Uterus (tissue), 4 donors: ENCODE data around the gene CNDP2. TPM values are rescaled to one million over a fixed set of nuclear protein-coding genes. Genes with fewer than 3 reads are reported as not detected.

Experiments
- DNase-seq, 2 donors: peaks; one replicate each; pipeline ENCODE4 v3.0.0-alpha.2; 2019 to 2020
- H3K27ac ChIP-seq, 2 donors: fragments of 200-600 bp; sonication (generic); 1 replicate in 1 of 2; 2 replicates in 1 of 2; pipeline ENCODE4 v1.5.1; 2016 to 2018
- H3K27me3 ChIP-seq, 2 donors: fragments of 200-600 bp; sonication (generic); one replicate each; pipeline ENCODE4 v1.5.1; 2018 to 2019; ENCODE audit warnings: control low read depth in 1 of 2
- H3K36me3 ChIP-seq, 2 donors: fragments of 200-600 bp; sonication (generic); one replicate each; pipeline ENCODE4 v1.5.1; 2019; ENCODE audit warnings: control low read depth in 1 of 2
- H3K4me1 ChIP-seq, 2 donors: fragments of 200-600 bp; sonication (generic); one replicate each; pipeline ENCODE4 v1.5.1; 2018 to 2019; ENCODE audit warnings: control low read depth in 1 of 2
- H3K4me3 ChIP-seq, 2 donors: fragments of 200-600 bp; sonication (generic); 1 replicate in 1 of 2; 2 replicates in 1 of 2; pipeline ENCODE4 v1.5.1; 2018 to 2019; ENCODE audit warnings: mild to moderate bottlenecking in 1 of 2
- H3K9me3 ChIP-seq, 2 donors: fragments of 200-600 bp; sonication (generic); one replicate each; pipeline ENCODE4 v1.5.1; 2019; ENCODE audit warnings: control low read depth in 1 of 2
- POLR2A ChIP-seq, 2 donors: fragments of 450-650 bp; IDR thresholded peaks; one replicate each; pipeline ENCODE4 v1.6.1; 2016; ENCODE audit warnings: antibody characterized with exemption in 2 of 2, mild to moderate bottlenecking in 1 of 2, moderate library complexity in 1 of 2
- intact Hi-C: fragments of 100-400 bp; cut with DNase I; formaldehyde crosslinking; loops from one replicate; pipeline ENCODE4 v1.15.1; 2023; ENCODE audit warnings: low total_unique reads
- total RNA-seq, 4 donors: library from RNA; depleted of rRNA in 3 of 4; stranded (reverse); fragments of >200 nt in 3 of 4; gene quantifications; one replicate each; pipeline versions ENCODE4 v1.1.0 to v1.2.4, GENCODE V29; 2014 to 2023
- TF ChIP-seq, protein P1 (sequence below), 4 experiments: fragments of 200-600 bp in 2 of 4; fragments of 450-650 bp in 2 of 4; sonication (generic) in 2 of 4; IDR thresholded peaks; one replicate each; pipeline ENCODE4 v1.5.1; 2016 to 2019; ENCODE audit warnings: antibody characterized with exemption in 4 of 4, mild to moderate bottlenecking in 2 of 4, moderate library complexity in 1 of 4
- donor health status: DM: yes; HTN: yes; CAD: no.

CNDP2 gene
- total RNA-seq, 4 donors from 2014 or later: 56.2 to 149 (median 110) TPM

DNA sequence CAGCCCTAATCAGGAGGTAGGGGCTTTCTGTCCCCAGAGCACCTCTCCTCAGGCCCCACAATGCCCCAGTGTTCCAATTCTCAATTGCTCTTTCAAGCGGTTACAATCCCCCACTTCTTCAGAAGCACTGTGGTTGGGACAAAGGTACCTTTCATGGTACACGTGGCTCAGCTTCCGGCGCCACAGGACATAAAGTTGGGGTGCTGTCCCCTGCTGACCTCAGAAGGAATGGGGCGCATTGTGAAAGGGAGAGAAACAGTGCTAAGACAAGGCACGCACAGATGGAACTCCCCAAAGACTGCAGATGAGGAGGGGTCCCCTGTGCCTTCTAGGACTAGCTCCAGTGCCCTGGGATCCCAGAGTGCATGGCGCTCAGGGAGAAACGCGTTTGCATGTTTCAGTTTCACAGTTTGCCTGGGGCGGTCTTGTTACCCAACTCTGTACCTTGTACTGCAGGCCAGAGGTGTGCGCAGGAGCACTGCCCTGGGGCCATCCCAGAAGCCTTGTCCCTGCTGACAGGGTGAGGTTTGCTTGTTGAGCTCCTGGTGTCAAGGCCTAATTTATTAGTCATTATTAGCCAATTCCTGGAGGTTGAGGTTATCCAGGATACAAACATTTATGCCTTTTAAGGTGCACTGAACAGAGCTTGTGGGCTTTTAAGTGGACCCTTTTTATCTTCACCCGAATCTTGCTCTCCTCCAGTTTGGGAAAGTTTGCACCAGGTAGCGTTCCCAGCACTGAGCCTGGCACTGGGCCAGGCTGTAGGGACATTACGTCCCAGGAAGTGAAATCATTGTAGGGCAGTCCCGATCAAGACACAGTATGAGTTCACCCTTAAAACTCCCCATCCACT lies 45.8 kb downstream of the CNDP2 start:
- DNase-seq: no peak
- TF ChIP-seq POLR2A (IDR thresholded peaks at IDR 0.05): no peak
- TF ChIP-seq, protein P1, sequence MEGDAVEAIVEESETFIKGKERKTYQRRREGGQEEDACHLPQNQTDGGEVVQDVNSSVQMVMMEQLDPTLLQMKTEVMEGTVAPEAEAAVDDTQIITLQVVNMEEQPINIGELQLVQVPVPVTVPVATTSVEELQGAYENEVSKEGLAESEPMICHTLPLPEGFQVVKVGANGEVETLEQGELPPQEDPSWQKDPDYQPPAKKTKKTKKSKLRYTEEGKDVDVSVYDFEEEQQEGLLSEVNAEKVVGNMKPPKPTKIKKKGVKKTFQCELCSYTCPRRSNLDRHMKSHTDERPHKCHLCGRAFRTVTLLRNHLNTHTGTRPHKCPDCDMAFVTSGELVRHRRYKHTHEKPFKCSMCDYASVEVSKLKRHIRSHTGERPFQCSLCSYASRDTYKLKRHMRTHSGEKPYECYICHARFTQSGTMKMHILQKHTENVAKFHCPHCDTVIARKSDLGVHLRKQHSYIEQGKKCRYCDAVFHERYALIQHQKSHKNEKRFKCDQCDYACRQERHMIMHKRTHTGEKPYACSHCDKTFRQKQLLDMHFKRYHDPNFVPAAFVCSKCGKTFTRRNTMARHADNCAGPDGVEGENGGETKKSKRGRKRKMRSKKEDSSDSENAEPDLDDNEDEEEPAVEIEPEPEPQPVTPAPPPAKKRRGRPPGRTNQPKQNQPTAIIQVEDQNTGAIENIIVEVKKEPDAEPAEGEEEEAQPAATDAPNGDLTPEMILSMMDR (IDR thresholded peaks at IDR 0.05): no peak
- intact Hi-C loops: no loop called here

DNA sequence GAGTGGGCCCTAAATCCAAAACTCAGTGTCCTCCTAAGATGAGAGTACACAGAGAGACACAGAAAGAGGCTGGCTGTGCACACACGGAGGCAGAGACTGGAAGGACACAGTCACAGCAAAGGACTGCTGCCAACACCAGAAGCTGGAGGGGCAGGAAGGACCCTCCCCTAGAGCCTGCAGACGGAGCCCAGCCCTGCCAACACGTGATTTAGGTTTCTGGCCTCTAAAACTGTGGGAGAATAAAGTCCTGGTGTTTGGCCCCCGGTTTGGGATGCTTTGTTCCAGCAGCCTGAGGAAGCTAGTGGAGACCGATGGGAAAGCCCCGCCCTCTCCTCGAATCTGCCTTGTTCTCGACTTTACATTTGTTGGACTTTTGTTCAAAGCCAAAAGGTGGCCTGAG lies 48.7 kb downstream of the CNDP2 start:
- no peaks in the 10 kb centered on the region for H3K27me3 ChIP-seq
- no peak for TF ChIP-seq POLR2A (IDR thresholded peaks at IDR 0.05)
- H3K27ac ChIP-seq: no peak overlapping the region
- H3K9me3 ChIP-seq: peaks cover 0 to 6% of the 10 kb centered on the region in 2 donors
- H3K36me3 ChIP-seq: no peaks in the 10 kb centered on the region
- H3K4me3 ChIP-seq: no peak overlapping the region
- H3K4me1 ChIP-seq: no peaks in the 10 kb centered on the region
- intact Hi-C loops: no loop called here
- DNase-seq: no peak

More for the DNA sequence above, 45.8 kb downstream of the CNDP2 start:
- Histone ChIP-seq H3K4me3 (no peak overlapping the region), H3K36me3 (no peaks in the 10 kb centered on the region), H3K4me1 (no peaks in the 10 kb centered on the region), H3K27ac (no peak overlapping the region), H3K9me3 (no peaks in the 10 kb centered on the region), H3K27me3 (no peaks in the 10 kb centered on the region)

DNA sequence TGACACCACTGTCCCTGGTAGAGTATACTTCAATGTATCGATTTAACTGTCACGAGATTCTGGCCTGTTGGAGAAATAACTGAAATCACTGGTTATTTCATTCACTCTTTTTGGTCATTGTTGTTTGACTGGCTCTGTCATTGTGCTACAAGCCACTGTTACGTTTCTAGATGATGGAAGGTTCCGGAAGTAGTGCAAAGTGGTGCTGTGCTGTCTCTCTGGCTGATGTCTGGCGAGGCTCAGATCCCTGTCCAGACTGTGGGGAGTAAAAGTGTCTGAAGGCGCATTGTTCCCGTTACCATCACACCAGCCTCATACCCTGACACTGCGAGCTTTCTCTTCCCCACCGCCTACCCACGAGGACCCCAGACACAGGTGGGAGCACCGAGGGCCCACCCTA lies 49.8 kb downstream of the CNDP2 start:
- intact Hi-C loops: no loop called here
- H3K27ac ChIP-seq: peak overlapping the region; percentile 34 to 55

DNA sequence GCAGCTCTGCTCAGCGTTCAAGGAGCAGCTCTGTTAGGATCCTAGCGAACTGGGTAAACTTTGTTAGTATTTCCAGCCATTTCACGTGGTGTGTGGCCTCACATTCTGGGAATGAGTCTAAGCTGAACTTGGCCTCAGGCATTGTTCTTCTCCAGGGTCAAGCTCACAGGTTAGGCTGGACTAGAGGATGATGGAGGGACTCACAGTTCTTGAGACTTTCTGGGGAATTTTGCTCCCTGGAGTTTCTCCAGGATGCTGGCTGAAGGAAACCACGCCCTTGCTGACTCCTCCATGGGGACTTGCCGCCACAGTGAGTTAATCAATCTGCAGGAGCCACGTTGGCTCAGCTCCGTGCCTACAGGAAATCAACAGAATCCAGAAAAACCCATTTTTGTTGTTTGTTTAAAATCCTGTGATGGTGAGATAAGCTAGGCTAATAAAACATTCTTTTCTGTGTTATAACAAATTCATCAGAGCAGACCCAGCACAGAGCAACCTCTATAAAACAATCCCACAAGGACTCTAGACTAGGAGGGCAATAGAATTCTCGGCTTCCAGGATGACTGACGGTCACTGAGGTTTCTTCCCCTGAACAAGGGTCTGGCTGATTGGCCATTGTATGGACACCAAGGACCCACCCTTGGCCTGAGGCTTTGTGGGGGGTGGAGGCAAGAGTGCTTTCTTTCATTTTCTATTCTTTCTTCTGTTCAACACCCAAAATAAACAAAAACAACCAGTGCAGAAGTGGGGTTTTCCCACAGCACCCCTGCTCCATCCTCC lies 50.8 kb downstream of the CNDP2 start:
- H3K36me3 ChIP-seq: no peaks in the 10 kb centered on the region
- peak; percentile 22 to 47 for DNase-seq
- H3K27ac ChIP-seq: peak overlapping the region; percentile 34 to 55
- TF ChIP-seq, protein P1 (IDR thresholded peaks at IDR 0.05): no peak
- no peak for TF ChIP-seq POLR2A (IDR thresholded peaks at IDR 0.05)
- no peaks in the 10 kb centered on the region for H3K27me3 ChIP-seq
- H3K4me1 ChIP-seq: no peaks in the 10 kb centered on the region
- H3K4me3 ChIP-seq: no peak overlapping the region
- peaks cover 0 to 6% of the 10 kb centered on the region in 2 donors for H3K9me3 ChIP-seq
- intact Hi-C loops: no loop called here

More for the DNA sequence above, 49.8 kb downstream of the CNDP2 start:
- no peak for TF ChIP-seq POLR2A (IDR thresholded peaks at IDR 0.05)
- TF ChIP-seq, protein P1 (IDR thresholded peaks at IDR 0.05): no peak
- DNase-seq: no peak
- Histone ChIP-seq H3K4me3 (no peak overlapping the region), H3K27me3 (no peaks in the 10 kb centered on the region), H3K9me3 (peaks cover 0 to 6% of the 10 kb centered on the region in 2 donors), H3K36me3 (no peaks in the 10 kb centered on the region), H3K4me1 (no peaks in the 10 kb centered on the region)

DNA sequence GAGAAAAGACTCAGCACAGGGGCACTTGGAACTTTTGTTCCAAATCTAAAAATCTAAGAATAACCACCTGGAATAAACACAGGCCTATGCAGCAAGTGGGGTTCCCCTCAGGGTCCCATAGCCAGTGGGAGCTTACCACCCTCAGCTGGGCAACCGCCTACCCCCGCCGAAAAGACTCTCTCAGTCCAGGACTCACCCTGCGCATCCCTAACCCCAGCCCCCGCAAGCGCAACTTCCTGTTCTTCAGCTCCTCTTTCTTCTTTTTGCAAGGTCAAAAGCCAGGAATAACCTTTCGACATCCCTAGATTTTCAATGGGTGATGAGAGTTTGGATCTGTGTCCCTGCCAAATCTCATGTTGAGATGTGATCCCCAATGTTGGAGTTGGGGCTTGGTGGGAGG lies 51.7 kb downstream of the CNDP2 start:
- H3K36me3 ChIP-seq: no peaks in the 10 kb centered on the region
- intact Hi-C loops: no loop called here
- peaks cover 0 to 6% of the 10 kb centered on the region in 2 donors for H3K9me3 ChIP-seq
- TF ChIP-seq, protein P1 (IDR thresholded peaks at IDR 0.05): no peak
- TF ChIP-seq POLR2A (IDR thresholded peaks at IDR 0.05): no peak
- no peak for DNase-seq
- no peaks in the 10 kb centered on the region for H3K27me3 ChIP-seq
- no peak overlapping the region for H3K4me3 ChIP-seq
- H3K4me1 ChIP-seq: no peaks in the 10 kb centered on the region
- peak overlapping the region in 1 of 2 donors; percentile 55 for H3K27ac ChIP-seq
